Epithelial cell of proximal tubule (primary cell): ENCODE measurements around the gene TMEM41B. TPM values are rescaled to one million over a fixed set of nuclear protein-coding genes. Genes with fewer than 3 reads are reported as not detected.
"Not testable (repeated sequence)": the region's sequence is repeated elsewhere in the genome, so short reads cannot be mapped to it uniquely, and the experiment has no call there.

ENCODE experiments used
- DNase-seq: peaks from one replicate; pipeline ENCODE4 v3.0.0-alpha.2; 2011; ENCODE audit warnings: low read depth
- H3K4me3 ChIP-seq: 2 replicates; pipeline ENCODE4 v1.5.1; 2011; ENCODE audit warnings: low read depth, mild to moderate bottlenecking, low read length
- total RNA-seq: library from RNA; depleted of rRNA; stranded (reverse); fragments of >200 nt; gene quantifications from 2 replicates; pipeline ENCODE4 v1.2.3, GENCODE V29; 2015
- TF ChIP-seq, protein P1 (sequence below): conservative IDR thresholded peaks from 2 replicates; pipeline ENCODE4 v1.5.1; 2012; ENCODE audit warnings: low read depth, mild to moderate bottlenecking, low read length

The TMEM41B gene
- total RNA-seq, 1 donor from 2014 or later = 38.0 TPM

DNA sequence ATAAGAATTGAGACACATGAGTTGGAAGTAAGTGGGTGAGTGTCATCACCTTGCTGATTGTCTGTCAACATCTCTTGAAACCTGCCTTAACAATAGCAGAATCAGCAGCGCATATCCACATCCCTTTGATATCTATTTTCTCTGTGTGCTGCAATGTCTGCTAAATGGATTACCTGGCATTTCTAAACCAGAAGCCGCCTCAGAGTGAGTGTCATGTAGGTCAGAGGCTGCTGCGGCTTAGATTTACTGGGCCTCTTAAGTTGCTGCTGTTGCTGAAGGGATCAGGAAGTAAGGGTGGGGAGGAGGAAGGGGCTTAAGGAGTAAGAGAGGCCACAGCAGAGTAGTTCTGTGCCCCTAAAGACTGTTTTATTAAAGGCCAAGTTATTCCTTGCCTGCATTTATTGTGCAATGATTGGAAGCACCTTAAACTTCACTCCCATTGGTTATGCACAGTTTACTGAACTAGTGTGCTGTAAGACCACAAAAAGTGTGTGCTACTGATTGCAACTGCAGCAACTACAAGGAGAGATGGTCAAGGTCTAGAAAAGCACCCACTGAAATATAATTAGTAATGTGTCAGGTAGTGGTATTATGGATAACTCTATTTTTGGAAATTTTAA, 29.8 kb upstream of the TMEM41B start:
- TF ChIP-seq, protein P1, sequence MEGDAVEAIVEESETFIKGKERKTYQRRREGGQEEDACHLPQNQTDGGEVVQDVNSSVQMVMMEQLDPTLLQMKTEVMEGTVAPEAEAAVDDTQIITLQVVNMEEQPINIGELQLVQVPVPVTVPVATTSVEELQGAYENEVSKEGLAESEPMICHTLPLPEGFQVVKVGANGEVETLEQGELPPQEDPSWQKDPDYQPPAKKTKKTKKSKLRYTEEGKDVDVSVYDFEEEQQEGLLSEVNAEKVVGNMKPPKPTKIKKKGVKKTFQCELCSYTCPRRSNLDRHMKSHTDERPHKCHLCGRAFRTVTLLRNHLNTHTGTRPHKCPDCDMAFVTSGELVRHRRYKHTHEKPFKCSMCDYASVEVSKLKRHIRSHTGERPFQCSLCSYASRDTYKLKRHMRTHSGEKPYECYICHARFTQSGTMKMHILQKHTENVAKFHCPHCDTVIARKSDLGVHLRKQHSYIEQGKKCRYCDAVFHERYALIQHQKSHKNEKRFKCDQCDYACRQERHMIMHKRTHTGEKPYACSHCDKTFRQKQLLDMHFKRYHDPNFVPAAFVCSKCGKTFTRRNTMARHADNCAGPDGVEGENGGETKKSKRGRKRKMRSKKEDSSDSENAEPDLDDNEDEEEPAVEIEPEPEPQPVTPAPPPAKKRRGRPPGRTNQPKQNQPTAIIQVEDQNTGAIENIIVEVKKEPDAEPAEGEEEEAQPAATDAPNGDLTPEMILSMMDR = no peak
- no peak for DNase-seq
- no peak overlapping the region for H3K4me3 ChIP-seq

DNA sequence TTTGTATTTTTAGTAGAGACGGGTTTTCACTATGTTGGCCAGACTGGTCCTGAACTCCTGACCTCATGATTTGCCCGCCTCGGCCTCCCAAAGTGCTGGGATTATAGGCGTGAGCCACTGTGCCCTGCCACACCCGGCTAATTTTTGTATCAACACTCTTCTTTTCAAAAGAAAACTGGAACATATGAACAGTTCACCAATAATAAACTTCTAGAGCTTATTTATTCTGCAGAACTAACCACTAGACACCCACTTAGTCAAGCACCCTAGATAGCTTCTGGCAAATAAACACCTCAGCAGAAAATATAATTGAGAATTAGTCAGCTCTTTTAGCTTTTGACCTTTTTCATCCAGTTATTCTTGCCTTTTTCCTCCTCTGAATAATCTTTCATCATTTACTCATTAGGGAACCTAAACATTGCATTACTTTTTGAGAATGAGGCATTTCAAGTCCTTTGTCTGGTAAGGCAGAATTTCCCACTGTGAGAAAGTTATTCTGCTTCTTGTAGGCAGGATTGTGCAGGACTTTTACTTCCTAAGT, 27.3 kb upstream of the TMEM41B start:
- TF ChIP-seq, protein P1 = no peak
- DNase-seq = no peak
- H3K4me3 ChIP-seq = no peak overlapping the region

DNA sequence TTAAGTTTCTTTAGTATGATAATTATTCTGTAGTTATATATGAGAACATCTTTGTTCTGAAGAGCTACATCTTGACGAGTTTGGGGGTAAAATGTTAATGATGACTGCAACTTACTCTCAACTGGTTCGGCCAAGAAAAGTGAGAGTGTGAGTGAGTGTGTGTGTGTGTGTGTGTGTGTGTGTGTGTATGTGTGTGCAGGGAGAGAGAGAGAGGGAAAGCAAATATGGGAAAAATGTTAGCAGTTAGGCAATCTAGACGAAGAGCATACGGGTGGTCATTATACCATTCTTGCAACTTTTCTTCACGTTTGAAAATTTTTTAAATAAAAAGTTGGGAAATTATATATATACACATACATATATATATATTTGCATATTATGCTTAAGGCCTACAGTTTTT, 18.3 kb upstream of the TMEM41B start:
- TF ChIP-seq, protein P1 = no peak
- DNase-seq = no peak
- H3K4me3 ChIP-seq = no peak overlapping the region

DNA sequence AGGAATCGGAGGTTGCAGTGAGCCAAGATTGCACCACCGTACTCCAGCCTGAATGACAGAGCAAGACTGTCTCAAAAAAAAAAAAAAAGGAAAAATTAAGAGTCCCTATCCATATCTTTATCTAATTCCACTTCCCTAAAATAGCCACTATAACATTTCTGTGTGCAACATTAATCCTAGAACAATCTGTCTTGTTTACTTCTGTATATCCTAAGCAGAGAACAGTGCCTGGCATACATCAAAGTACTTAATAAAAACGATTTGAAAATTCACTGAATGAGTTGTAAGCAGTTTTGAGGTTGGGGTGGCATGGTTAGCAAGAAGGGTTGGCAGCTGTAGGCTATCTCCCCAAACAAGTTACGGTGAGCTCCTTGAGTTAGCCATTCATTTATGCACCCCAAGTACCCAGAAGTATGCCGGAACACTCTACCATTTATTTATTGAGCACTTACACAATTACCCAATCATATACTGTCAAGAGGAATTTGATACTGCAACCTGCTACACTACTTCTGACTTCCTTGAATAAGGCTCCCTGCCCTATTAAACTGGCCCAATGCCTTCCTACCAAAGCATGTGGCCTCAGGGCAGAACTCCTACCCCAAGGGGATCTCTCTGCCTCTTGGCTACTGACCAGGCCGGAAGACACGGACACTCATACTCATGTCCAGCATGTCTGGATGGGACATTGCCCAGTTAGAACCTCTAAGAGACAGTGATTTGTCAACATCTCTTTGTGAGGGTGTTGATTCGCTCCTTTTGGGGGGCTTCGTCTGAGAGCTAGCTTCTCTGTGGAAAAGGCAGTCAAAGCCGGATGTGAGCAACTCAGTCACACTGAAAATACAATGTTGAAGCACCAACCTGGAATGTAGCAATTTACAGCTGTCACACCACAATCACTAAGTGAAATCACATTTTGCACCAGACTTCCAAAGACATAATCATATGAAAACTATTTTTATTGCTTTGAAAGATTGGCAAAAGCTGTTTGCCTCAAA, 16.3 kb upstream of the TMEM41B start:
- H3K4me3 ChIP-seq = no peak overlapping the region
- DNase-seq = no peak
- TF ChIP-seq, protein P1 = no peak

DNA sequence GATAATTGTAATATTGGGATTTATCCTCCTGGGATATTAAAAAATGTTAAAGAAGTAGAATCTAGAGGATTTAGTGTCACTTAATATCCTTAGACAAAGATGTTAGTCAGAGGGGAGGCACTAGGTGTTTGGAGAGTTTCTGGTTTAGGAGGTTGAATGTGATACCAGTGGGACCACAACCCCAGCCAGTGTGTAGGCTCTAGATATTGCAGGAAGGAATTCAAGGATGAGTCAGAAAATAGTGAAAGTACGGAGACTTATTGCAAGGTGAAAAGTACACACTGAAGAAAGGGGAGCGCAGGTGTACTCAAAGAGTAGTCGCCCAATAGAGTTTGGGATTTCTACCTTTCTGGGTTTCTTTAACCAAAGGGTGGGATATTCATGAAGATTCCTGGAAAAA, 5.7 kb upstream of the TMEM41B start:
- DNase-seq = no peak
- H3K4me3 ChIP-seq = no peak overlapping the region
- TF ChIP-seq, protein P1 = no peak

DNA sequence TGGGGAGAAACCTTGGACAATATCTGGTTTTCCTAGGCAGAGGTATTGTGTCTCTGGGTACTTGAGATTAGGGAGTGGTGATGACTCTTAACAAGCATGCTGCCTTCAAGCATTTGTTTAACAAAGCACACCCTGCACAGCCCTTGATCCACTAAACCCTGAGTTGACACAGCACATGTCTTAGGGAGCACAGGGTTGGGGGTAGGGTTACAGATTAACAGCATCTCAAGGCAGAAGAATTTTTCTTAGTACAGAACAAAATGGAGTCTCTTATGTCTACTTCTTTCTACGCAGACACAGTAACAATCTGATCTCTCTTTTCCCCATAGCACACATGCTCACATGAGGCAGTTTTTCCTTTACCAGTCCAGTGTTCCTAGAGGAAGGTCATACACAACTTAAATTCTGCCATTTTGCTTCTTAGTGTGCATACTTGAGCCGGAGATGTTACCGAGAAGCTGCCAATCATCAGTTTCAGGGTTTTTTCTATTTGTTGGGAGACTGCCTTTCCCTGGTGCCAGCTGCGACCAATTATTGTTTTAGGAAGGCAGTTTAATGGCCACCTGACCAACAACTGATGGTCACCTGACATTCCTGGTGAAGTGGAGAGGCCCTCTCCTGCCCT, 5.1 kb upstream of the TMEM41B start:
- DNase-seq = not testable (repeated sequence)

DNA sequence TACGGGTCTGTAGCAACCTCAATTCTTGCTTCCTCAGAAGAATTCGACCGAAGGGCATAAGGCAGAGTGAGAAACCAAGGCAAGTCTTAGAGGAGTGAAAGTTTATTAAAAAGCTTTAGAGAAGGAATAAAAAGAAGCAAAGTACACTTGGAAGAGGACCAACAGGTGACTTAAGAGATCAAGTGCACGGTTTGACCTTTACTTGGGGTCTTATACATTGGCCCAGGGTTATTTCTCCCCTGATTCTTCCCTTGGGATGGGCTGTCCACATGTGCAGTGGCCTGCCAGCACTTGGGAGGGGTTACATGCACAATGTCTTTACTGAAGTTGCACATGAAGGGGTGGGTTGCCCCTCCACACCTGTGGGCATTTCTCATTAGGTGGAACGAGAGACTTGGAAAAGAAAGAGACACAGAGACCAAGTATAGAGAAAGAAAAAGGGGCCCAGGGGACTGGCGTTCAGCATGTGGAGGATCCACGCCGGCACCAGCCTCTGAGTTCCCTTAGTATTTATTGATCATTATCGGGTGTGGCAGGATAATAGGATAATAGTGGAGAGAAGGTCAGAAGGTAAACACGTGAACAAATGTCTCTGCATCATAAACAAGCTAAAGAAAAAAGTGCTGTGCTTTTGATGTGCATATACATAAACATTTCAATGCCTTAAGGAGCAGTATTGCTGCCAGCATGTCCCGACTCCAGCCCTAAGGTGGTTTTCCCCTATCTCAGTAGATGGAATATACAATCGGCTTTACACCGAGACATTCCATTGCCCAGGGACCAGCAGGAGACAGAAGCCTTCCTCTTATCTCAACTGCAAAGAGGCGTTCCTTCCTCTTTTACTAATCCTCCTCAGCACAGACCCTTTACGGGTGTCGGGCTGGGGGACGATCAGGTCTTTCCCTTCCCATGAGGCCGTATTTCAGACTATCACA, 4.3 kb upstream of the TMEM41B start:
- not testable (repeated sequence) for DNase-seq, H3K4me3 ChIP-seq

More for the DNA sequence above, 5.1 kb upstream of the TMEM41B start:
- not testable (repeated sequence) for H3K4me3 ChIP-seq
